Activated T-helper 9 cell treated with anti-CD3 and anti-CD28 coated beads, Interleukin-2, amount 50 U/mL, for 16 hours (primary cell): ENCODE measurements around the gene TOR1A.
A peak's percentile ranks its signal among the peaks of the same experiment; 100 is the strongest.

Source experiments
- DNase-seq: peaks from one replicate; pipeline ENCODE4 v3.0.0-alpha.2; 2020; ENCODE audit warnings: low read depth

TOR1A gene, protein sequence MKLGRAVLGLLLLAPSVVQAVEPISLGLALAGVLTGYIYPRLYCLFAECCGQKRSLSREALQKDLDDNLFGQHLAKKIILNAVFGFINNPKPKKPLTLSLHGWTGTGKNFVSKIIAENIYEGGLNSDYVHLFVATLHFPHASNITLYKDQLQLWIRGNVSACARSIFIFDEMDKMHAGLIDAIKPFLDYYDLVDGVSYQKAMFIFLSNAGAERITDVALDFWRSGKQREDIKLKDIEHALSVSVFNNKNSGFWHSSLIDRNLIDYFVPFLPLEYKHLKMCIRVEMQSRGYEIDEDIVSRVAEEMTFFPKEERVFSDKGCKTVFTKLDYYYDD

DNA sequence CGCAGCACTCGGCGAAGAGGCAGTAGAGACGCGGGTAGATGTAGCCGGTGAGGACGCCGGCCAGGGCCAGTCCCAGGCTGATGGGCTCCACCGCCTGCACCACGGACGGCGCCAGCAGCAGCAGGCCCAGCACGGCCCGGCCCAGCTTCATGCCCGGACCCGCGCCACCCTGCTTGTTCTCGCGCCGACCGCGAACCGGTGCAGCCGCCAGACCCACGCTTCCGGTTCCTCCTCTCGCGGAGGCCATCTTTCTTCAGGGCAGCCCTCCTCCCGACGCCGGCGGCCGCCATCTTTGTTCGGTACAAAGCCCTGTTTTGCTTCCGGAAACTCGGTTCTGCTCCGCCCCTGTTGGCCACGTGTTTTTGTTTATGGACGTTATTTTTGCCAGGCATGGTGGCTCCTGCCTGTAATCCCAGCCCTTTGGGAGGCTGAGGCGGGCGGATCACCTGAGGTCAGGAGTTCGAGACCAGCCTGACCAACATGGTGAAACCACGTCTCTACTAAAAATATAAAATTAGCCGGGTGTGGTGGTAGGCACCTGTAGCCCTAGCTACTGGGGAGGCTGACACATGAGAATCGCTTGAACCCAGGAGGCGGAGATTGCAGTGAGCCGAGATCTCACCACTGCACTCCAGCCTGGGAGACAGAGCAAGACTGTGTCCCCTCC, at the start of gene TOR1A:
Gene TOR1A, minus strand, starts transcription at position 202 of the 667 bp plus-strand sequence. Its CDS starts 51 bp downstream, at position 151.
- peak; percentile 89 for DNase-seq

DNA sequence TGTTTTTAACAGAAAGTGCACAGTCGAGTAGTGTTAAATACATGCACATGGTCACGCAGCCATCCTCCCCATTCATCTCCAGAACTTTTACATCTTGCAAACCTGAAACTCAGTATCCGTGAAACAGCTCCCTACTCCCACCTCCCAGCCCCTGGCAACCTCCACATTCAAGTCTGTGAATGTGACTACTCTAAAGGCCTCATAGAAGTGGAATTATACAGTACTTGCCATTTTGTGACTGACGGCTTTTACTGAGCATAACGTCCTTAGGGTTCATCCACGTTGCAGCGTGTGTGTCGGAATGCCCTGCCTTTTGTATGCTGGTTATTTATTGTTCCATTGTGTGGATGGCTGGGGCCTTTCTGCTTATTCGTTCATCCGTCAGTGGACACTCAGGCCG, 47.1 kb upstream of the TOR1A start:
- DNase-seq, result no peak

DNA sequence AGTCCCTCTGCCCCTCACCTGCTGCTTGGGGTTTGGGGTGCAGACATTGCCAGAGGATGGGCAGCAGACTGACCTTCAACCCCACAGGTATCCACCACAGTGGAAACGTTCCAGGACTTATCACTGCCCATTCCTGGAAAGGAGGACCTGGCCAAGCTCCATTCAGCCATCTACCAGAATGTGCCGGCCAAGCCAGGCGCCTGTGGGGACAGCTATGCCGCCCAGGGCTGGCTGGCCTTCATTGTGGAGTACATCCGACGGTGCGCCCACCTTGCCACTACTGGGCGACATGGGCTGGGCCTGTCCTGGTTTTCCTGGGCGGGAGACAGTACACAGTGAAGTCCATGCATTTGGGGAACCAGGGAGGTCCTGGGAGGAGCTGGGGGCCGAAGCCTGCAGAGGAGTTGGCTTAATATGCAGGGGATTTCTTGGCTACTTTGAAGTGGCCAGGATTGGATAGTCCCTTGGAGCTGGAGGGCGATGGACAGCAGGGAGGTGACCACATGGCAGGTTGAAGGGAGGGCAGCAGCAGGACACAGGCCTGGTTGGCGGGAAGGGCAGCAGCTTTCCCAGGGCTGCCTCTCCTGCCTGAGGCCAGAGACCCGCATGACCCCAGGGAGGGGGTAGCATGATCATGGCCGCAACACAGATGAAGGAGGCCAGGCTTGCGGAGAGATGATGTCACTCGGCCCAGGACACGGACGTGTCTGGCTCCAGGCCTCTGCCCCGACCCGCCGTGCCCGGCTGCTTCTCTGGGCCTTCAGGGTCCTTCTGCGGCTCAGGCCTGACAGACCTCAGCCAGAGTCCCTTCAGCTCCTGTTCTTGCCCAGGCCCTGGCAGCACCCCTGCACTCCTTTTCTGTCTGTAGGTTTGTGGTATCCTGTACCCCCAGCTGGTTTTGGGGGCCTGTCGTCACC, 45.9 kb upstream of the TOR1A start:
- DNase-seq, result no peak

DNA sequence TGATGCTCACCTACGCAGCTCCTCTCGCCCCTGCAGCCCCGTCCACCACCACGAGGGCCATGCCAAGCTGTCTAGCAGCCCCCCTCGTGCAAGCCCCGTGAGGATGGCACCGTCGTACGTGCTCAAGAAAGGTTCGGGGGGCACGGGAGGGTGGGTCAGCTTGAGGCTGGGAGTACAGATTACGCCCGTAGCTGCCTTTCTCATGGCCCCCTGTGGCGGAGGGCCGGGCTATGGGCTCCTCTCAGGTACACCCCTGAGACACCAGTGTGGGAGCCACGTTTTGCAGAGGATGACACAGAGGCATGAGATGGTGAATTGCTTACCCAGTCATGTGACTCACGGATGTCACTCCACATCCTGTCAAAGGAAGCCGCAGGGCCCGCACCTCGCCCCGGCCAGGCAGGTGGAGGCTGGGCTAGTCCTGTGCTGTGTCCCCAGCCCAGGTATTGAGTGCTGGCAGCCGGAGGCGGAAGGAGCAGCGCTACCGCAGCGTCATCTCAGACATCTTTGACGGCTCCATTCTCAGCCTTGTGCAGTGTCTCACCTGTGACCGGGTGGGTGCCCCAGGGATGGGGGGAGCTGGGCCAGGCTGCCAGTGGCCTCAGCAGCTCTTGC, 45.0 kb upstream of the TOR1A start:
- DNase-seq, result peak; percentile 84

DNA sequence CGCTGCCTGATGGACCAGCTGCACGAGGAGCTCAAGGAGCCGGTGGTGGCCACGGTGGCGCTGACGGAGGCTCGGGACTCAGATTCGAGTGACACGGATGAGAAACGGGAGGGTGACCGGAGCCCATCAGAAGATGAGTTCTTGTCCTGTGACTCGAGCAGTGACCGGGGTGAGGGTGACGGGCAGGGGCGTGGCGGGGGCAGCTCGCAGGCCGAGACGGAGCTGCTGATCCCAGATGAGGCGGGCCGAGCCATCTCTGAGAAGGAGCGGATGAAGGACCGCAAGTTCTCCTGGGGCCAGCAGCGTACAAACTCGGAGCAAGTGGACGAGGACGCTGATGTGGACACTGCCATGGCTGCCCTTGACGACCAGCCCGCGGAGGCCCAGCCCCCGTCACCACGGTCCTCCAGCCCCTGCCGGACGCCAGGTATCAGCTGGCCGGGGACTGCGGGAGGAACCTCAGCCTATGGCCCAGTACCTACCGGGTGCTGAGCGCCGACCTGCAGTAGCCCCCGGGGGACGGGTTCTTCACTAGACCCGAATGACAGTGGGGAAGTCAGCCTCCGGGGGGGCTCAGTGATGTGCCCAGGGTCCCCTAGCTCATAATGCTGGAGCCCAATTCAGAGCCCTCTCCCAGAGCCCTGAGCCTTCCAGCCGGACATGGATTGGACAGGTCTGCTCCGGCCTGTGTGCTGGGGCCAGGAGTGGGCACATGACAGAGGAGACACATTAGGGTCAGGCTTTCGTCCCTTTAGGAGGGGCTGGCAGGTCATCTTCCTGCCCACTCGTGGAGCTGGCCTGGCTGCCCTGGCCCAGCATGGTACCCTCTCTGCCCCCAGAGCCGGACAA, 44.3 kb upstream of the TOR1A start:
- DNase-seq, result no peak

DNA sequence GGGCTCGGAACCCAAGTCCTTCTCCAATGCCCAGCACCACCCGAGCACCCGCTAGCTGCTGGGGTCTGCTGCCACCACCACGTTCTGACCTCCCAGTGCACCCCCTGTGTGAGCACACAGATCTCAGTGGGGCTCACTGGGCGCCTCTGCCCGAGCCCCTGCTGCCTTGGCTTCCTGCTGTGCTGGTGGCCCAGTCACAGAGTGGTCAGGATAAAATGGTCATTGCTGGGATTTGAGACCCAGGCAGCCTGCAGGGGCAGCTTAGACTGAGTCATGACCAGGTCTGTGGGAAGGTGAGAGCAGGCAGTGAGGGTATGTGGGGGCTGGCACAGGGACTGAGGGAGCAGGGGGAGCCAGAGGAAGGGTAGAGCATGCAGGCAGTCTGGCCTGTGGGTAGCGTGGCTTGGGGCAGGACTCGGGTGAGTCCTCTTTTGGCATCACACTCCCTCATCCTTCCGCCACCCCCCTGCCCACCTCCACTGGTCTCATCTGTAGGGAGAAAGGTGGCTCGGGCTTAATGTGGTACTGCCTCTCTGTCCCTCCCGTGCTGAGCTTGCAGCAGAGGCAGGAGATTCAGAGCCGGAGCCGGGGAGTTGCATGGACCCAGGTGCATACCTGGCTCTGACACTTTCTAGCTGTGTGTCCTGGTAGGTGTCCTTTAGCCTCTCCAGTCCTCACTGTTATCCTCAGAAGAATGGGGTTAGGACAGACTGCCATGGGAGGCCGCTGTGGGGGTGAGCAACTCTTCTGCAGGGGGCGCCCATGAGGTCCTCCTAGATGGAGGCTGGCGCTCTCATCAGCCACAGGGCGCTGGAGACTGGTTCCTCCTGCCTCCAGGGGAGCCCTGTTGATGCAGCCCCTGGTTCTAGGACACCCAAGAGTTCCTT, 43.4 kb upstream of the TOR1A start:
- no peak for DNase-seq

DNA sequence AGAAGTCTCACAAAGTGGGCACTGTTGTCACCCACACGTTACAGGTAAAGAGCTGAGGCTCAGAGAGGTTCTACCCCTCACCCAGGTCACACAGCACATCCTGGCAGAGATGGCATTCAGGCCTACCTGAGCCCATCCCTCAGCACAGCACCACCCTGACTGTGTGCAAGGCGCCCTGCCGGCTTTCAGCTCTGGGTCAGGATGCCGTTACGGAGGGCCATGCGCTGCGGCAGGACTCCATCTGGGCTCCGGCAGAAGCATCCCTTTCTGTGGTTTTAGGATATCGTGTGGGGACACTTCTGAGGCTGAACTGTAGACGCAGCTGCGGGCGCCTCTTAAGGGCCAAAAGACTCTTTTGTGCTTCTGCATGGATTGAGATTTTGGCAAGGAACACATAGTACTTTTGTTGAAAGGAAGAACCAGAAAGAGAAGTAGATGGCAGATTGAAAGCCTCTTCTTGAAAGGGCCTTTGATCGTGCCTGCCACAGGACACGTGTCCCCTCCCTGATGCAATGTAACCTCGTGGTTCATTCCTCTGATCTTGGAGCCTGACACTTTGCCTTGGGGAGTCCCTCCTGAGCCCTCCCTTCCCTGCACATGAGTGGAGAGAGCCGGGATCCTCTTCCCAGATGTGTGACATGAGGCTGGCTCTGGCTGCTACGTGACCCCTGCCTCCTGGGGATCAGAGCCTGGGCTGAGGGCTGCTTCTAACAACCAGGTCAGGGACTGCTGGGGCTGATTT, 42.6 kb upstream of the TOR1A start:
- DNase-seq, result no peak

DNA sequence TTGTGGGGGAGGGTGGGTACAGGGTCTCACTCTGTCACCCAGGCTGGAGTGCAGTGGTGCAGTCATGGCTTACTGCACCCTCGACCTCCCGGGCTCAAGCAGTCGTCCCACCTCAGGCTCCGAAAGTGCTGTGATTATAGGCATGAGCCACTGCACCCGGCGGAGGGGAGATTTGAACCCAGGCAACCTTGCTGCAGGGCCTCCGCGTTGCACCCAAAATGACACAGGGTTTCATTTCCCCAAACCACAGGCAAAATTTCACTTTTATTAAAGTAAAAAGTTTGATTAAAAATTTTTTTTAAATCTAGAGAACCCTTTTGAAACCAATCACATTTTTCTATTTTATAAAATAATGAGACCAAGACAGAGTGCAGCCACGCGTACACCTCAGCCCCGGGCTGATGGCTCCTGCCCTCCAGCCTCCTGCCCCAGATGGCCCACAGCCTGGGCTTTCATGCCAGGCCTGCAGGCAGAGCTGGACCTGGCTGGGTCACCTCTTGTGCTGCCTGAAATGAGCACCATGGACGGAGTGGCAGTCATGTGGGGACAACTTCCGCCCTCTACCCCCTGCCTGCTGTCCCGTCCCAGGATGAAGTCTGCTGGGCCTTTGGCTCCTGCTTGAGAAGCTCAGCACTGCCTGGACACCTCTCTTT, 41.9 kb upstream of the TOR1A start:
- DNase-seq, result no peak

DNA sequence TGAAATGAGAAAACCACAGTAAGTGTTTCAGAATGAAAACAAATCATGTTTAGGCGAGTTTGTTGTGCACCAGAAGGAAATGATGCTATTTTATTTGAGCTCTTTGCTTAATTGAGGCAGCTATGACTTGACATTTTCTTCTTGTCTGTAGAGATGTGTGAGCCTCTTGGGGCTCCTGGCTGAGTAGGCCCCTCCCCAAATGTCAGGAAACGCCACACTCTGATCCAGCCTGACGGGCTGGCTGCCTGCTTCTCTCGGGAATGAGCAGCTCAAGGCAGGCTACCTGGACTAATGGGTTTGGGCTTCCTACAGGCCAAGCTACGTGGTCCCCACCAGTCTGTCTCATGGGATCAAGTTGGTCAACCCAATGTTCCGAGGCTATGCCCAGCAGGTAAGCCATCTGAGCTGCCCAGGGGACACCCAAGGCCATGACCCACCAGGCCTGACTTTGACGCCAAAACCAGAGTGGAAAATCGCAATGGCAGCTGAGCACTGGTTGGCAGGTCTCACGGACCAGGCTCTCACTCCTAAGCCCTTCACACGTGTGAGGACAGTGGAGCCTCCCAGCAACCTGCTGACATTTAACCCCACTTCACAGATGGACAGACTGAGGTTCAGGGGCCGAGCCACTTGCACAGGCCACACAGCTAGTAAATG, 41.2 kb upstream of the TOR1A start:
- no peak for DNase-seq

DNA sequence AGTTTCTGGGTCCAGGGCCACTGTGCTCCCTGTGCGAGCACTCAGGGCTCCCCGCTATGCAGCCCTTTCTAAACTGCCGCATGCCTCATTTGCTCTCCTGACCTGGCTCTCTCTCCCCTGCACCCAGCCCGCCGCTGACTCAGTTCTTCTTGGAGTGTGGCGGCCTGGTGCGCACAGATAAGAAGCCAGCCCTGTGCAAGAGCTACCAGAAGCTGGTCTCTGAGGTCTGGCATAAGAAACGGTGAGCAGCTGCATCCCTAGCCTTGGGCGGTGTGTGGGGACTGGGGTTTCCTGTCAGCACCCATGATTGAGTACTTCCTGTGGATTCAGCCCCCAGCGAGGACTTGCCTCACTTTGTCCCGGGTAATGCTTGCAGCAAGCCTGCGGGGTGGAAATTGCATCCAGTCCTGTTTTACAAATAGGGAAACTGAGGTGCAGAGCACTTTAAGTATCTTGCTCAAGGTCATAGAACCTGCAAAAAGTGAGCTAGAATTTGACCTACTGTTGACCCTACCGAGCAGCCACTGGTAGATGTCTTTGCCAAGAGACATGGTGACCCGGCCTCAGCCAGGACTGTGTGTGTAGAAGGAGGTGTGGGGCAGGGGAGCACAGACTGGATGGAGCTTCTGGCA, 39.2 kb upstream of the TOR1A start:
- no peak for DNase-seq

DNA sequence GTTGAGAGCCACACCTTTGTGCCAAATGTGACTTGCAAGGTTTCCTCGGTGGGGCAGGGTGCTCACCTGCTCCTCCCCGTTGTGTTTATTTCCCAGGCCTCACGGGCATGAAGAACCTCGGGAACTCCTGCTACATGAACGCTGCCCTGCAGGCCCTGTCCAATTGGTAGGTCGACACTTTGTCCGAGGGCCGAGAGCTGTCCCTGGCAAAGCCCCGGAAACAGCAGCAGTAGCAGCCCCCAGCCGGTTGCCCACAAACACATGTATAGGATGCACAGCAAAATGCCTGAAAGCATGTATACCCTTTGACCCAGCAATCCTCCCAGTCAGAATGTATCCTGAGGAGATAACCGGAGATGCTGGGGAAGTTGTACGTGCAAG, 37.5 kb upstream of the TOR1A start:
- no peak for DNase-seq

DNA sequence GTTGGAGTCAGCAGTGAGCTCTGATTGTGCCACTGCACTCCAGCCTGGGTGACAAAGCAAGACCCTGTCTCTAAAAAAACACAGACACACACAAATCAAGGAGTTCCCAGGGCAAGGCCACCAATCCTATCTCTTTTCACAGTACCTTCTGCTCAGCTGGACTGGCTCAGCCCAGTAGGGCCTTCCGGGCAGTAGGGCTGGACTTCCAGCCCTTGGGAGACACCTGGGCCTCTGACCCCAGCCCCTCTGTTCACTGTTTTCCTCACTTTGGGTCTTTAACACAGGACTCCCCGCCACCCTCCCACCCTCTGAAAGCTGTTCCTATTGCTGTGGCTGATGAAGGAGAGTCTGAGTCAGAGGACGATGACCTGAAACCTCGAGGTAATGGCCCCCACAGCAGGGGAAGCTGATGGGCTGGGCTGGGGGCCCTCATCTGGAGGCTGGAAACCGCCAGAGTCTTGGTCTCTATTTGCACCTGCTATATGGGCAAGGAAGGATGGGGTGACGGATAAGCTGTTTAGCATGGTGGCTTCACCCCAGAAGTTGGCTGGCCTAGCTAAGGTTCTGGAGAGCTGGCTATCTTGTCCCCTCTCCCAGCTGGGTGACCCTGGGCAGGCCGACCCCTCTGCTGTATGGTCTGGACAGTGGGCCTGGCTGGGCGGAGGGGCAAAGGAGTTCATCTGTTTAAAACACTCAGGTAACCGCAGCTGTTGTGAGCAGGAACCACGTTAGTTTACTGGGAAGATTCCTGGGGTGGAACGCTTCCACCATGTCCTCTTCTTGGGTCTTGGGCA, 36.9 kb upstream of the TOR1A start:
- no peak for DNase-seq

DNA sequence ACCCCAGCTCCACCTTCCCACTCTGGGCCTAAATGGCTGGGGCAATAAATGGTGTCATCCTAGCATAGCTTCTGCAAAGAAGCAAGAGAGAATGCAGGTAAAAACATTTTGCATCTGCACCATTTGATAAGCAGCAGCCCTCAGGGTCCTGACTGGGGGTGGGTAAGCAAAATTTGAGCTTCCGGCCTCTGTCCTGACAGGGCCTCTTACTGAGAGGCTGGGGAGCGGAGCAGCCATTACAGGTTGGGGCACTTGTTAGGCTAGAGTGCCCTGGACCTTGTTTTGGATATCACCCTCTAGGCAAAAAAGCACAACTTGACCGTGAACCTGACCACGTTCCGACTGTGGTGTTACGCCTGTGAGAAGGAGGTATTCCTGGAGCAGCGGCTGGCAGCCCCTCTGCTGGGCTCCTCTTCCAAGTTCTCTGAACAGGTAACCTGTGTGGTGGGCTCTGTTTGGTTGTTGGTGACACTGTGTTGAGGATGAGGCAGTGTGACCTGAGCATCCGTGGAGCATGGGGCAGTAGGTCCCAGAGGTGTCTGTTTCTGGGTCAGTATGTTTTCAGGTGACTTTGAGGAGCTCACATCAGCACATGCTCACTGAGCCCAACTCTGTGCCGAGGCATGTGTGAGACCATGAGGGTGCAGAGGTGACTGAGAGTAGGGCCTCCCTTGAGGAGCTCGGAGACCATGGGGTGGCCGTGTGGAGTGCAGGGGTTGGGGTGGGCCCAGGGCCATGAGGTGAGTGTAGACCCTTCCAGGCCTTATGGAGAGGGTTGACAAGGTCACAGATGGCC, 34.4 kb upstream of the TOR1A start:
- DNase-seq, result no peak

DNA sequence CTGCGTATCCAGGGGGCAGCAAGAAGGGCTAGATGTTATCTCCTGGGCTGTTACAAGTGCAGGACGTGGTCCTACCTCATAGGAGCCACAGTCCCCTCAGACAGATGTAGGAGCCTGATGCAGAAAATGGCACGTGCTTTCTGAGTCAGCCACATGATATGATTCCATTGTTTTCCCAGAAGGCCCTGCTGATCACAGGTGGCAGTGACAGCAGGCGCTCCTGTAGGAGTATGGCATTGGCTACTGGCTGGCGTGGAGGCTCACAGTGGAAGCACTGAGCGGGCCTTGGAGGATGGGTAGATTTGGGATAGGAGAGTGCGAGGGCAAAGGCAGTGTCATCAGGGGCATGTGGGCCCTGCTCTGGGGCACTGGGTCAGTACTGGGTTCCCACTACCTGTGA, 33.3 kb upstream of the TOR1A start:
- DNase-seq, result no peak

DNA sequence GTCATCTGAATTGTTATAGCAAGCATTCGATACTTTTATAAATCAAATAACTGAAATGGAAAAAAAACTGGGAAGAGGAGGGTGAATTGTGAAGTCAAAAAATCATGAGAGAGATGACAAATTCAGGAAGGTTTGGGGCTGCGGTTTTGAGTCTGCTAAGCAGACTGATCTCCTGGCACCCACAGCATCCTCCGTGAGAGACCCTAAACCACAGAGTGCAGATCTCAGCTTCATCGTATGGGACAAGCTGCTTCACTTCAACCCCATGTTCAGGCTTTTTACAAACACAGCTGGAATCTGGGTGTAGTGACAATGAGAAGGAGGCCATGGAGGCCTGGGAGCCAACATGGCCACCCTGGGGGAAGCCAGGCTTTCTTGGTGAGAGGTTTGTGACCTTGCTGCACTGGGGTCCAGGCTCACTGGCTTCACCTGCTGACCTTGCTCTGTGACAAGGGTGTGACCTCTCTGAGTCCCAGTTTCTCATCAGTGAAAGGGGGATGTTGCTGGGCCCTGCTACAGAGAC, 30.7 kb upstream of the TOR1A start:
- no peak for DNase-seq

DNA sequence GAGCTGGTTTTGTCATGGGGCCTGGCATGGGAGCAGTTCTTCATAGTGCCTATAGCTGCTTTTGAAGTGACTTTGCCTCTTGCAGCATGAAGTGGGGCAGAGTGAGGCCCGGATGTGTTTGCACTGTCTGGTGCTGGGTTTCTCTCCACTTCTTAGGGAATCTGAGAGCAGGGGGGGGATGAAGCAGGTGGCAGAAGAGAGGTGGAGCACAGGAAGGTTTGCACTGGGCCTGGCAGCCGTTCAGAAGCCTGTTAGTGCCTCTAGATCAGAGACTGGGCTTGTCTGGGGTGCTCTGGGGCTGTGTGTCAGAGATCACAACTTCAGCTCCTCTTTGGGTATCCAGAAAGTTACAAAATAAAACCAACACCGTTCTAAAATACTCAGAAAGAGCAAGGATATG, 29.7 kb upstream of the TOR1A start:
- DNase-seq, result no peak
